Measurements from ENCODE around the gene PDAP1. TPM values are rescaled to one million over a fixed set of nuclear protein-coding genes. Genes with fewer than 3 reads are reported as not detected.
A peak's percentile ranks its signal among the peaks of the same experiment; 100 is the strongest.

The PDAP1 gene
- total and polyA plus RNA-seq, 2 of the 13 experiments (the other 11 are each of a cell fraction or from before 2014, with no cell fraction given), result 13.0 to 100 TPM

- TF ChIP-seq, protein P1, sequence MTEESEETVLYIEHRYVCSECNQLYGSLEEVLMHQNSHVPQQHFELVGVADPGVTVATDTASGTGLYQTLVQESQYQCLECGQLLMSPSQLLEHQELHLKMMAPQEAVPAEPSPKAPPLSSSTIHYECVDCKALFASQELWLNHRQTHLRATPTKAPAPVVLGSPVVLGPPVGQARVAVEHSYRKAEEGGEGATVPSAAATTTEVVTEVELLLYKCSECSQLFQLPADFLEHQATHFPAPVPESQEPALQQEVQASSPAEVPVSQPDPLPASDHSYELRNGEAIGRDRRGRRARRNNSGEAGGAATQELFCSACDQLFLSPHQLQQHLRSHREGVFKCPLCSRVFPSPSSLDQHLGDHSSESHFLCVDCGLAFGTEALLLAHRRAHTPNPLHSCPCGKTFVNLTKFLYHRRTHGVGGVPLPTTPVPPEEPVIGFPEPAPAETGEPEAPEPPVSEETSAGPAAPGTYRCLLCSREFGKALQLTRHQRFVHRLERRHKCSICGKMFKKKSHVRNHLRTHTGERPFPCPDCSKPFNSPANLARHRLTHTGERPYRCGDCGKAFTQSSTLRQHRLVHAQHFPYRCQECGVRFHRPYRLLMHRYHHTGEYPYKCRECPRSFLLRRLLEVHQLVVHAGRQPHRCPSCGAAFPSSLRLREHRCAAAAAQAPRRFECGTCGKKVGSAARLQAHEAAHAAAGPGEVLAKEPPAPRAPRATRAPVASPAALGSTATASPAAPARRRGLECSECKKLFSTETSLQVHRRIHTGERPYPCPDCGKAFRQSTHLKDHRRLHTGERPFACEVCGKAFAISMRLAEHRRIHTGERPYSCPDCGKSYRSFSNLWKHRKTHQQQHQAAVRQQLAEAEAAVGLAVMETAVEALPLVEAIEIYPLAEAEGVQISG (CRISPR knock-in tag; IDR thresholded peaks at IDR 0.05), result peak; percentile 16; the same call in 1 of the 2 replicates
- TF ChIP-seq MXD4 (CRISPR knock-in tag; IDR thresholded peaks at IDR 0.05) (no peak), ZNF34 (CRISPR knock-in tag; IDR thresholded peaks at IDR 0.05; ENCODE audit: borderline replicate concordance) (no peak), ZNF33A (CRISPR knock-in tag; IDR thresholded peaks at IDR 0.05; ENCODE audit: borderline replicate concordance) (no peak), STAG1 (CRISPR knock-in tag; IDR thresholded peaks at IDR 0.05) (peak; percentile 79), SAP130 (CRISPR knock-in tag; IDR thresholded peaks at IDR 0.05; ENCODE audit: low read depth) (peak; percentile 31; the same call in 1 of the 2 replicates), ZNF446 (CRISPR knock-in tag; IDR thresholded peaks at IDR 0.05) (no peak), U2AF1 (optimal IDR thresholded peaks at IDR 0.05; ENCODE audit: low read depth, low read length) (peak; percentile 71), KLF16 (CRISPR knock-in tag; IDR thresholded peaks at IDR 0.05) (no peak), JDP2 (CRISPR knock-in tag; IDR thresholded peaks at IDR 0.05; ENCODE audit: borderline replicate concordance) (no peak), DR1 (CRISPR knock-in tag; IDR thresholded peaks at IDR 0.05) (no peak), ZNF644 (CRISPR knock-in tag; IDR thresholded peaks at IDR 0.05; ENCODE audit: low read depth) (no peak), SAFB2 (CRISPR knock-in tag; IDR thresholded peaks at IDR 0.05; ENCODE audit: borderline replicate concordance, low read depth) (no peak), TBP (CRISPR knock-in tag; IDR thresholded peaks at IDR 0.05) (no peak), HOXA7 (CRISPR knock-in tag; IDR thresholded peaks at IDR 0.05) (no peak), JUN (CRISPR knock-in tag; IDR thresholded peaks at IDR 0.05) (no peak), THAP11 (CRISPR knock-in tag; IDR thresholded peaks at IDR 0.05) (no peak), RFX5 (IDR thresholded peaks at IDR 0.05; ENCODE audit: low read depth, low read length) (no peak)
- TF ChIP-seq, protein P2, sequence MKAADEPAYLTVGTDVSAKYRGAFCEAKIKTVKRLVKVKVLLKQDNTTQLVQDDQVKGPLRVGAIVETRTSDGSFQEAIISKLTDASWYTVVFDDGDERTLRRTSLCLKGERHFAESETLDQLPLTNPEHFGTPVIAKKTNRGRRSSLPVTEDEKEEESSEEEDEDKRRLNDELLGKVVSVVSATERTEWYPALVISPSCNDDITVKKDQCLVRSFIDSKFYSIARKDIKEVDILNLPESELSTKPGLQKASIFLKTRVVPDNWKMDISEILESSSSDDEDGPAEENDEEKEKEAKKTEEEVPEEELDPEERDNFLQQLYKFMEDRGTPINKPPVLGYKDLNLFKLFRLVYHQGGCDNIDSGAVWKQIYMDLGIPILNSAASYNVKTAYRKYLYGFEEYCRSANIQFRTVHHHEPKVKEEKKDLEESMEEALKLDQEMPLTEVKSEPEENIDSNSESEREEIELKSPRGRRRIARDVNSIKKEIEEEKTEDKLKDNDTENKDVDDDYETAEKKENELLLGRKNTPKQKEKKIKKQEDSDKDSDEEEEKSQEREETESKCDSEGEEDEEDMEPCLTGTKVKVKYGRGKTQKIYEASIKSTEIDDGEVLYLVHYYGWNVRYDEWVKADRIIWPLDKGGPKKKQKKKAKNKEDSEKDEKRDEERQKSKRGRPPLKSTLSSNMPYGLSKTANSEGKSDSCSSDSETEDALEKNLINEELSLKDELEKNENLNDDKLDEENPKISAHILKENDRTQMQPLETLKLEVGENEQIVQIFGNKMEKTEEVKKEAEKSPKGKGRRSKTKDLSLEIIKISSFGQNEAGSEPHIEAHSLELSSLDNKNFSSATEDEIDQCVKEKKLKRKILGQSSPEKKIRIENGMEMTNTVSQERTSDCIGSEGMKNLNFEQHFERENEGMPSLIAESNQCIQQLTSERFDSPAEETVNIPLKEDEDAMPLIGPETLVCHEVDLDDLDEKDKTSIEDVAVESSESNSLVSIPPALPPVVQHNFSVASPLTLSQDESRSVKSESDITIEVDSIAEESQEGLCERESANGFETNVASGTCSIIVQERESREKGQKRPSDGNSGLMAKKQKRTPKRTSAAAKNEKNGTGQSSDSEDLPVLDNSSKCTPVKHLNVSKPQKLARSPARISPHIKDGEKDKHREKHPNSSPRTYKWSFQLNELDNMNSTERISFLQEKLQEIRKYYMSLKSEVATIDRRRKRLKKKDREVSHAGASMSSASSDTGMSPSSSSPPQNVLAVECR (CRISPR knock-in tag; IDR thresholded peaks at IDR 0.05; ENCODE audit: borderline replicate concordance), result peak; percentile 35; the same call in 1 of the 2 replicates
- TF ChIP-seq, protein P3, sequence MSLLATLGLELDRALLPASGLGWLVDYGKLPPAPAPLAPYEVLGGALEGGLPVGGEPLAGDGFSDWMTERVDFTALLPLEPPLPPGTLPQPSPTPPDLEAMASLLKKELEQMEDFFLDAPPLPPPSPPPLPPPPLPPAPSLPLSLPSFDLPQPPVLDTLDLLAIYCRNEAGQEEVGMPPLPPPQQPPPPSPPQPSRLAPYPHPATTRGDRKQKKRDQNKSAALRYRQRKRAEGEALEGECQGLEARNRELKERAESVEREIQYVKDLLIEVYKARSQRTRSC (CRISPR knock-in tag; IDR thresholded peaks at IDR 0.05; ENCODE audit: low read depth), result no peak
- TF ChIP-seq, protein P4, sequence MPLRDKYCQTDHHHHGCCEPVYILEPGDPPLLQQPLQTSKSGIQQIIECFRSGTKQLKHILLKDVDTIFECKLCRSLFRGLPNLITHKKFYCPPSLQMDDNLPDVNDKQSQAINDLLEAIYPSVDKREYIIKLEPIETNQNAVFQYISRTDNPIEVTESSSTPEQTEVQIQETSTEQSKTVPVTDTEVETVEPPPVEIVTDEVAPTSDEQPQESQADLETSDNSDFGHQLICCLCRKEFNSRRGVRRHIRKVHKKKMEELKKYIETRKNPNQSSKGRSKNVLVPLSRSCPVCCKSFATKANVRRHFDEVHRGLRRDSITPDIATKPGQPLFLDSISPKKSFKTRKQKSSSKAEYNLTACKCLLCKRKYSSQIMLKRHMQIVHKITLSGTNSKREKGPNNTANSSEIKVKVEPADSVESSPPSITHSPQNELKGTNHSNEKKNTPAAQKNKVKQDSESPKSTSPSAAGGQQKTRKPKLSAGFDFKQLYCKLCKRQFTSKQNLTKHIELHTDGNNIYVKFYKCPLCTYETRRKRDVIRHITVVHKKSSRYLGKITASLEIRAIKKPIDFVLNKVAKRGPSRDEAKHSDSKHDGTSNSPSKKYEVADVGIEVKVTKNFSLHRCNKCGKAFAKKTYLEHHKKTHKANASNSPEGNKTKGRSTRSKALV (CRISPR knock-in tag; IDR thresholded peaks at IDR 0.05), result no peak
These were observed 42.9 kb downstream of the PDAP1 start (continued) for GRCh38 chr7:99365318-99366141.
